Measurements from ENCODE around the gene GRIP2. TPM values are rescaled to one million over a fixed set of nuclear protein-coding genes. Genes with fewer than 3 reads are reported as not detected.

Gene GRIP2
- polyA plus RNA-seq, 4 donors: 0.97 to 1.2 (median 1.1) TPM

DNA sequence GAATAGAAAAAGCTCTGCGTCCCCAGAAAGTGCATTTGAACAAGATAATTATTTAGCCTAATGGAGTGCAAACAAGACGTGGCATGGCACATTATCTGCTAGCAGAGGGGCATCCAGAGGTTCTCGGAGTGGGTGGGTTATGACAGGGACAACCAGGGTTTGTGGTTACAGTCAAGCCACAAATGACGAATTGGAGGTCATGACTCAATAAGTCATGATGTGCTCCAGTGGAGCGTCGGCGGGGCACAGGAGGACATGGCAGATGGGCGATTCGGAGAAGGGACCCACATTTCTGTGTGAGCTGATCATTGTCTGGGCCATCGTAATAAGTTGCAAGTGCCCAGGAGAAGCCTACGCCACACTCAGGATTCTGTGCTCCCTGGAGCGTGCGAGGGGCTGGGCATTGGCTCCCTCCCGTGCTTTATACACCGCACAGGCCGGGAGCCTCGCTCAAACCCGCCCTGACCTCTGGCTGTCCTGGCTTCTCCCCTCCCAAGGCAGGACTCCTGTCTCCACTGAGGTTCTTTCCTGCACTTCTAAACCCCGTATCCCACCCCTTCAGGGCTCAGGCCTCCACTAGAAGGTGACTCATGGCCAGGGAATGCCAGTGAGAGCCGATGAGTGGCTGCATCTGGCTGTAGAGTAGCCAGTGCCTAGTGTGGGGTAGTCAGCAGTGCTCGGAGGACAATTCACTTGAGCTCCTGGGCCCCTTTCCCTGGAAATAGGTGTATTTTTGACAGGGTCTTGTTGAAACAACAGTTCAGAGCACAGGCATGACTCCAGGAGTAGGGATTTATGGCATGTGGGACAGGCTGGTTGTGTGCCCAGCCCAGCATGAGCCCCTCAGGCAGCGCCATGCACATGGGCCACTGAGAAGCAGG lies 67.4 kb downstream of the GRIP2 start:
- no peak for DNase-seq (ENCODE audit: low read depth in 4 of 4, low spot score in 3 of 4)

DNA sequence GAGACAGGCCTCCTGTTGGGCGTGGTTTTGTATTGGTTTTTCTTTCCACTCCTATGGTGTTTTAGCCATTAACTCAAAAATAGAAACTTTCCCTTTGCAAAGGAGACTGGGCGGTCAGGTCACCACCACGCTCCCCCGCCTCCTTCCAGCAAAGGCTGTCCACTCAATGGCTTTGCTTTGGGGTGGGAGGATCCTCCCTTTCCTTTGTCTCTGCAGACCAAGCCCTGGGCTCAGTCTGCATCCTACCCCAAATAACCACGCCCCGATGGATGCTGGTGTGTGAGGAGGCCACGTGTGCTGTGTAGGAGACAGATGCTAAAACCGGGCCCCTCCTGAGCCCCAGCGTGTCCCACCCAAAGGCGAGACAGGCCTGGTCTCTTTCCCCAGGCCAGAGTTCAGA lies 68.5 kb downstream of the GRIP2 start:
- no peak for DNase-seq (ENCODE audit: low read depth in 4 of 4, low spot score in 3 of 4)

DNA sequence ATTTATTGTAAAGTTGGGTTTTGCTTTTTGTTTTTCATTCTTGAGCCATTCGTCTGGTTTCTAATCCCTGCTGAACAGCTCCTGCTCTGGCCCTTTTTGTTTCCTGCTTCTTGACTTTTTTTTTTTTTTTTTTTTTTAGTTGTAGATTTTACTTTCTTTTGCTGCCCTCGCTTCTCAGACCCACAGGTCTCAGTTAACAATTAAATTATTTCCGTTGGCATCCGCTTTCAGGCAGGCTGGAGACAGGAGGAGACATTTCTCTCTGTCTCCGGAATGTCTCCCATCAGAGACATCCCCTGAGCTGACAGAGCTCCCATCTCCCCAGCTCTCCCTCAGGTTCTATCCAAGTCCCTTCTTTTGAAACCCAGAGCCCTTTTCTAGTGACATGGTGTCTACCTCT lies 69.1 kb downstream of the GRIP2 start:
- no peak for DNase-seq (ENCODE audit: low read depth in 4 of 4, low spot score in 3 of 4)

DNA sequence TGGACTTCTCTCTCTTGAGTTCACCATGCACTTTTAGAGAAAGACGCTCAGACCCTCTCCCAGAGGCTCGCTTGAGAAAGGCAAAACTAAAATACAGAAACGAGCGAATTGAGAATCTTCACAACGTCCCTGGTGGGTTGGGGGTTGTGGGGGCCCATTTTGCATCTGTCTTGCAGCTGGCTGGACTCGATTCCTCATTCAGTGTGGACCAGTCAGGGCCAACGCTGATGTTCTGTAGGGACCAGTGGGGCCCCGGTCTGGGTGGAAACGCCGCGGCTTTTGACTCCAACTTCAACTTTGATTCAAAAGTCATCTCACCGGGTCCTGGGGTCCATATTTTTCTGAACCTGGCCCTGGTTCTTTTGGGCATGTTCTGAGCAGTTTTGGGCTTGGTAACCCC lies 69.7 kb downstream of the GRIP2 start:
- DNase-seq (ENCODE audit: low read depth in 4 of 4, low spot score in 3 of 4): no peak

DNA sequence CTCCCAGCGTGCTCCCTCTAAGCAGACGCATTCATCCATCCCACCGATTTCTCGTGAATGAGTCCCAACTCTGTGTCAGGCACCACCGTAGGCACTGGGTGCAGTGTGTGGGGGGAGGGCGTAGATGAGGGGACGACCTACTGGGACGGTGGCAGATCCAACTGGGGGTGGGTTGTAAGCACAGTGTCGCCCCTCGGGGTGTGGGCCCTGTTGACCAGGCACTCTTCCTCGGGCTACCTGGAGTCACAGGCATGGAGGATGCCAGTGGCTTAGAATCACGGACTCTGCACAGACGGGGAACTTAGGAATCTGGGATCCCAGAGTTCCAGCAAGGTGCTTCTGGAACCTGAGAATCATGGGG lies 71.5 kb downstream of the GRIP2 start:
- no peak for DNase-seq (ENCODE audit: low read depth in 4 of 4, low spot score in 3 of 4)

DNA sequence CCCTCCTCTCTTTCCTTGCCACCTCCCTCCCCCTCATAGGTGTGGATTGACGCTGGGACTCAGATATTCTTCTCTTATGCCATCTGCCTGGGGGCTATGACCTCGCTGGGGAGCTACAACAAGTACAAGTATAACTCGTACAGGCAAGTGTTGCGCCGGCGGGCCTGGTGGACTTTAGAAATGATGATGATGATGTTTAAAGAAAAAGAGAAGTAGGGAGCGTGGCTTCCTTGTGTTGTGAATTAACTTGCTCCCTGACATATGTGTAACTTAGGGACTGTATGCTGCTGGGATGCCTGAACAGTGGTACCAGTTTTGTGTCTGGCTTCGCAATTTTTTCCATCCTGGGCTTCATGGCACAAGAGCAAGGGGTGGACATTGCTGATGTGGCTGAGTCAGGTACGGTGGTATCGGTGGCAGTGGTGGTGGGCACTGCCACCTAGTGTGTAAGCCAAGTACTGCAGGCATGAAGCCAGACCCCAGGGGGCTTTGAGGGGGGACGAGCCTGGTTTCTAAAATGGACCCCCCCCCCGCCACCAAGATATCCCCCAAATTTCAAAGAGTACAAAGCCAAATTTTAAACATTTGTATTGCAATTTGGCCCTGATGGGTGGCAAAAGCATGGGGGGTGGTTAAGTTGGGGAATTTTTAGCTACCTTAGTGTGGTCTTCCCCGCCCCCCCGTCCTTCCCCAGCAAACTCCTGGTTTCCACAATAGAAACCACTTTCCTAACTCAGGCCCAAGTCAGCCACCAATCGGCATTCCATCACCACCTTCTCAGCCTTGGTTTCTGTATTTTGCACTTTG lies 72.1 kb downstream of the GRIP2 start:
- no peak for DNase-seq (ENCODE audit: low read depth in 4 of 4, low spot score in 3 of 4)

DNA sequence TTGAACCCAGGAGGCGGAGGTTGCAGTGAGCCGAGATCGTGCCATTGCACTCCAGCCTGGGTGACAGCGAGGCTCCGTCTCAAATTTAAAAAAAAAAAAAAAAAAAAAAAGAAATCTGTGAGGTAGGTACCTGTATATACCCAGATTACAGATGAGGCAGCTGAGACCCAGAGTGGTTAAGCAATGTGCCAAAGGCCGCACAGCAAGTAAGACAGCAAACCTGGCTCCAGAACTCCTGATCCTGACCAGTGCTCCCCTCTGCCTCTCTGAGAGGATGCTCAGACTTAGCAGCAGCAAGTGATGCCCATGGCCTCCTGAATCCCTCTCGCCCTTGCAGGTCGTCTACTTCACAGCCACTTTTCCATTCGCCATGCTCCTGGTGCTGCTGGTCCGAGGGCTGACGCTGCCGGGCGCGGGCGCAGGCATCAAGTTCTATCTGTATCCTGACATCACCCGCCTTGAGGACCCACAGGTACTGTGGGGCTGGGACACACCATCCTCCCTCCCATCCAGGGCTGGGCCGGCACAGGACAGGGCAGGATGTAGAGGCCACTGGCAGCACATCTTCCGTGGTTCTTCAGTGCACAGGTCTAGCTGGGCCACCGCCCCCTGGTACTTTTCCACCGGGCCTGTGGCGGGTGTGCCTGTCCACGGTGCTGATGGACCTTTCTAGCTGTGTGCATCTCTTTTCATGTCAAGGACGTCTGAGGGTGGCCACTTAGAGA lies 73.8 kb downstream of the GRIP2 start:
- no peak for DNase-seq (ENCODE audit: low read depth in 4 of 4, low spot score in 3 of 4)

DNA sequence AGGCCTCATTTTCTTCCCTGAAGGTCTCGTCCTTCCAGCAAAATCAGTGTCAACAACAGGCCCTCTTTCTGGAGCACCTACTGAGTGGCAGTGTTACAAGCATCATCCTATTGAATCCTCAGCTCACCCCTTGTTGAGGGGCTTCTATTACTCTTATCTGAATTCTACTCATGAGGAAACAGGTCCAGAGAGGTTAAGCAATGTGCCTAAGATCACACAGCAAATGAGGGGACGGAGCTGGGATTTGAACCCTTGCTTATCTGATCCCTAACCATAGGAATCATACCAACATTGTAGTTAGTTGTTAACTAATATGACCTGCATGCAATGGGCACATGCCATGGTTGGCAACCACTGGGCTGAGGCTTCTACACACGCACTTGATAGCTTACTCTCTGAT lies 74.7 kb downstream of the GRIP2 start:
- DNase-seq (ENCODE audit: low read depth in 4 of 4, low spot score in 3 of 4): no peak

DNA sequence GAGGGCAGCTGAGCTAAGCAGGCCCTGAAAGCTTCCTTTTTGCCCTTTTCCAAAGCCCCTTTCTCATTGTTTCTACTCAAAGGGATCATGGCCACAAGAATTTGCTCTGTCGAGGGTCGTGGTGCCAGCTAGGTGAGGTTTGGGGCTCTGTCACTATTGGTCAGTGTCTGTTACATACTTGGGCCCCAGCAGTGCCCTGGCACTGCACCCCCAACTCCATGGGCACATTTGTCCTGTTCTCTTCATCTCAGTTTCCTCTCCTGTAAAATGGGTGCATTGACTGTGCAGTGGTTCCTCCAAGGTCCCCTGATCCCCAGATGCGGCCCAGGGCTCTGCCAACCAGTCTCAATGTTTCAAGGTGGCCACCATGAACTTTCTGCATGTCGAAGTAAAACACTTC lies 75.6 kb downstream of the GRIP2 start:
- no peak for DNase-seq (ENCODE audit: low read depth in 4 of 4, low spot score in 3 of 4)

DNA sequence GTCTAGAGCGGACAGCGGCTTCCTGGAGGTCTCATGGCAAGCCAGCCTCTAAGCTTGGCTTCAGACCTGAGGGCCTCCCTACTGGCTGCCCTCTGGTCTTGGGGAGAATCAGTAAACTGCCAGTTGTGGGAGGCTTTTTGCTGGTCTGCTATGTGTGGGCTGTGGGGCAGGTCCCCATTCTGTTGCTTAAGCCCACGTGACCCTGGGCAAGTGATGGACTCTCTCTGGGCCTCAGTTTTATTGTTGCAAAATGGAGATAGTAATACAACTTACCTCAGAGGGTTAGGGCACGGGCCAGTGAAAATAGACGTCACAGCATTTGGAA lies 76.0 kb downstream of the GRIP2 start:
- DNase-seq (ENCODE audit: low read depth in 4 of 4, low spot score in 3 of 4): no peak

DNA sequence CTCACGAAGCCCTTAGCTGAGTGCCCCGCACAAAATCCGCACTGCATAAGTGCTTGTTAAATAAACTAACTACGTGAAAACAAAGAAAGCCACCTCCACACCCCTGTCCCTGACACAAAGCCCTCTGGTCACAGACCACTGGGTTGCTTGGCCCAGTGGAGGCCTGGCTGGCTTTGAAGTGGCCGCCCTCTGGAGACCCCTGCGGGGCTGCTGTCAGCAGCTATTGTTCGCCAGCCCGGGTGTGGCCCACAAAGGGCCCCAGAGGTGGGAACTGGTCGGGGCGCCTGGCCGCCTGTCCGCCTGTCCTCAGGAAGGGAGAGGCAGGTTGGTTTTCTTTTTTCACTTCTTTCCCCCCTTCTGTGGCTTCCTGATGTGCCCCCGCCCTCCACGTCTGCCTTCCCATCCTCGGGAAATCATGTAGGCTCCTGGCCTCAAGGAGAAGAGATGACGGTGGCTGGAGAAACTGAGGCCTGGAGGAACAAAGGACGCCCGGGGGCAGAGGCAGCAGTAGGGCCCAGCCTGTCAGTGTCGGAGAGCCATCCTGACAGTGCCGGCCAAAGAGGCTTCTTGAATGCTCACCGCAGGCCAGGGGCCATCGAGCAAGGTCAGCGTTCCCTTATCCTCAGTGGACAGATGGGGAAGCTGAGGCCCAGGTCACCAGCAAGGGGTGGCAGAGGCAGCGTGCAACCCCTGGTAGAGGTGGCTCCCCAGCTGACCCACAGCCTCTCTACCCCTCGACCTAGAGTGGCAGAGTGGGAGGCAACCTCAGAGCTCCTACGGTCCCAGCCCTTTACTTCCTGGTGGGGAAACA lies 76.6 kb downstream of the GRIP2 start:
- DNase-seq (ENCODE audit: low read depth in 4 of 4, low spot score in 3 of 4): no peak

DNA sequence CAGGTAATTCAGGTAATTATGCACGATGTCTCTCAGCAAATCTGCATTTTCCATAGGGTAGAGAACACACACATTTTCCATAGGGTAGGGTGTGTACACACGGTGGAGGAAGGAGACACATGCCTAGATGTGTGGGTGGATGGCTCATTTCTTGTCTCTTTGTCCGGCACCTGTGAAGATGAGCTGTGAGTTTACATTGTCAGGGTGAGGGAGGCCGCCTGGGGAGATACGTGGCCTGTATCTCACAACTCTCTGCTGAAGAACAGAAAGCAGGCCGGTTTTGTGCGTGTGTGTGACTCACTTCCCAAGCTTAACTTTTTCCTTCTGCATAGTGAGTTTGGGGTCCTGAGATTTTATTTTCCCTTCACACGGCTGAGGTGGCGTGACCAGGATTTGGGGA lies 77.4 kb downstream of the GRIP2 start:
- no peak for DNase-seq (ENCODE audit: low read depth in 4 of 4, low spot score in 3 of 4)

DNA sequence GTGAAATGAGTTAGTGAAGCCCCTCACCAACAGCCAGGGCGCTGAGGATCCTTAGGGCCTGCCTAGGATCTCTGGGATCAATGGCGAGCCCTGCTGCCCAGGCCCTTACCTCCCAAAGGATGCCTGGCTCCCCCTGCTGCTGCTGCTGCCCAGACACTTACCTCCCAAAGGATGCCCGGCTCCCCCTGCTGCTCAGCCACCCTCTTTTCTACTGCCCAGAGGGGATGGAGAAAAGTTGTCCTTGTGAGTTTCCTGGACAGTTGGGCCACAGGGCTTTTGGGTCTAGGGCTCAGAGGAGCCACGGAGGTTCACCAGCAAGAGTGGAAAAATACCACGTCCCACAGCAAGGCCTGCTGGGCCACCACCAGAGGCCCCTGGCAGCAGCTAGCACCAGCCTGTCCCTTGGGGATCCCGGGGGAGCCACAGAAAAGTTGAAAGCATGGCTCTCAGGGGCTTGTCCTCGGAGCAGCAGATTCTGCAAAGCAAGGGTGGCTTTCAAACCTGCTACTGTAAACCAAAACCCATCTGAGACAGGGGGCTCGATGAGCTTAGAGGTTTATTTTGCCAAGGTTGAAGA lies 78.3 kb downstream of the GRIP2 start:
- no peak for DNase-seq (ENCODE audit: low read depth in 4 of 4, low spot score in 3 of 4)

DNA sequence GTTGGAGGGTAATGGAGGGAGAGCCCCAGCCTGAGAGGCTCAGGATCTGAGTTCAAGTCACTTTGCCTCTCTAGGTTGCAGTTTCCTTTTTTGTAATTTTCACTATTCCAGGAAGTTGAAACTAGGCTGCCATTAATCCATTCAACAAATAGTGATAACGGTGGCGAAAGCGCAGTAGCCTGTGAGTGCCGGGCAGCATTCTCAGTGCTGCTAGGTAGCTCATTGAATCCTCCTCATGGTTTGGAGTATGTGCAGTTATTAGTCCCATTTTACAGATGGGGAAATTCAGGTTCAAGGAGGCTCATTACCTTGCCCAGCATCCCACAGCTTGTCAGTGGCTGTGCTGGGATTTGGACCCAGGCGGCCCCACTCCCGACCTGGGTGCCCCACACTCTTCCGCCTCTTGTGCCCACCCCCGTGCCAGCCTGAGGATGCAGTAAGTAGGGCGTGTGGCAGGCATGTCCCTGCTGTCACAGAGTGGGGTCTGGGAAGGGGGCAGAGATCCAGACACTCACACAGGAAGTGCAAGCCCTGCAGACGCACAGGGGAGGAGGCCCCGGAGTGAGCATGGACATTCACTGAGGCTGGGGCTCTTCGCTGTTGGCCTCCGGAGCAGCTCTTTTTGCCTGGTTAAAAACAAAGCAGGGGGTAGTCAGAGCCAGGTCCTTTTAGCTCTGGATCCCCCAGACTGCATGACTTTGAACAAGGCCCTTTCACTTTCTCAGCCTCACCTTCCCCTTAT lies 79.0 kb downstream of the GRIP2 start:
- no peak for DNase-seq (ENCODE audit: low read depth in 4 of 4, low spot score in 3 of 4)

DNA sequence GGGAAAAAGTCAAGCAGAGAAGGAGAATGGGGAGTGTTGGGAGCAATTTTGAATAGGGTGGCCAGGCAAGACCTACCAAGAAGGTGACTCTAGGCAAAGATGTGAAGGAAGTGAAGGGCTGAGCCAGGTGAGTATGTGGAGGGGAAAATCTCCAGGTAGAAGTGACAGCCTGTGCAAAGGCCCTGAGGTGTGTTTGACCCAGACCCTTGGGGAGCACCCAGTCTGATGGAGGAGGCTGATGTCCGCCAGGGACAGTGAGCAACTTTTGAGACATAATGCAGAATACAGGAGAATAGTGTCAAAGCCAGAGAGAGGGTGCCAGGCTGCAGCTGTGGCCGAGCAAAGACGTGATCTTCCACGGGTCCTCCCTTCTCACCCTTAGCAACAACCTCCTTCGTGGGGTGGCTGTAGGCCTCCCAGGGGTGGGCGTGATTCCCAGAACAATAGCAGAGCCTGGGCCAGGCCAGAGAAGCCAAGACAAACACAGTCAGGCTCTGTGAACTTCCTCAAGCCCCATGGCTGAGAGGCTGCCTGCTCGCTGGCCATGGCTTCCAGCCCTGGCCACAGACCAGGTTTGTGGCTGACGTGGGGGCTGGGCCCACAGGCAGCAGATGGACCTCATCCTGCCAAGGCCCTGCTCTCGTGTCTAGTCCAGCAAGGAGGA lies 79.7 kb downstream of the GRIP2 start:
- no peak for DNase-seq (ENCODE audit: low read depth in 4 of 4, low spot score in 3 of 4)

DNA sequence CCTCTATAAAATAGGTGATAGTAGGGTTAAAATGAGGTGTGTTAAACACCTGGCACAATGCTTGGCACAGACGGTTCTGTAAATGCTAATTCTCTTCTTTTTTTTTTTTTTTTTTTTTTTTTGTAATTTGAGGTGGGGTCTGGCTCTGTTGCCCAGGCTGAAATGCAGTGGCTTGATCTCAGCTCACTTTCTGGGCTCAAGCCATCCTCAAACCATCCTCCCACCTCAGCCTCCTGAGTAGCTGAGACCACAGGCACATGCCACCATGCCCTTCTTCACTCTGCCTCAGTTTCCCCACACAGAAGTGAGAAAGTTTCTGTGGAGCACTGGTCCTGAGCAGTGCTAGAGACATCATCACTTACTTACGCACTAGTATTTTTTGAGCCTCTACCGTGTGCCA lies 80.4 kb downstream of the GRIP2 start:
- DNase-seq (ENCODE audit: low read depth in 4 of 4, low spot score in 3 of 4): no peak

DNA sequence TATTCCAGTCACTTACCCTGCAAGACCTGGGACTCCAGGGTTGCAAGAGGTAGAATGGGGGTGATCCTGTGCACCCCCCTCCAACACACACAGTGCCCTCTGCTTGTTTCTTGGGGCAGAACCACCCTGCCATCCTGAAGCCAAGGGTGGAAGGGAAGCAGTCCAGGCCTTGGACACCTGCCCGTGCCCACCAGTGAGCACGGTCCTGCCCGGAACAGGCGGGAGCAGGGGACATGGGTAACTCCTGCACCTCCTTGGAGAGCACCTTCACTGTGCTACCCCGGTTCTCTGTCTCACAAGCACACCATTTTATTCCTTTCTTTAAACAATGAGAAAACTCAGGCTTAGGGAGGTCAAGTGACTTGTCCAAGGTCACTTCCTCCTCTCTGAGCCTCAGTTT lies 80.8 kb downstream of the GRIP2 start:
- no peak for DNase-seq (ENCODE audit: low read depth in 4 of 4, low spot score in 3 of 4)

DNA sequence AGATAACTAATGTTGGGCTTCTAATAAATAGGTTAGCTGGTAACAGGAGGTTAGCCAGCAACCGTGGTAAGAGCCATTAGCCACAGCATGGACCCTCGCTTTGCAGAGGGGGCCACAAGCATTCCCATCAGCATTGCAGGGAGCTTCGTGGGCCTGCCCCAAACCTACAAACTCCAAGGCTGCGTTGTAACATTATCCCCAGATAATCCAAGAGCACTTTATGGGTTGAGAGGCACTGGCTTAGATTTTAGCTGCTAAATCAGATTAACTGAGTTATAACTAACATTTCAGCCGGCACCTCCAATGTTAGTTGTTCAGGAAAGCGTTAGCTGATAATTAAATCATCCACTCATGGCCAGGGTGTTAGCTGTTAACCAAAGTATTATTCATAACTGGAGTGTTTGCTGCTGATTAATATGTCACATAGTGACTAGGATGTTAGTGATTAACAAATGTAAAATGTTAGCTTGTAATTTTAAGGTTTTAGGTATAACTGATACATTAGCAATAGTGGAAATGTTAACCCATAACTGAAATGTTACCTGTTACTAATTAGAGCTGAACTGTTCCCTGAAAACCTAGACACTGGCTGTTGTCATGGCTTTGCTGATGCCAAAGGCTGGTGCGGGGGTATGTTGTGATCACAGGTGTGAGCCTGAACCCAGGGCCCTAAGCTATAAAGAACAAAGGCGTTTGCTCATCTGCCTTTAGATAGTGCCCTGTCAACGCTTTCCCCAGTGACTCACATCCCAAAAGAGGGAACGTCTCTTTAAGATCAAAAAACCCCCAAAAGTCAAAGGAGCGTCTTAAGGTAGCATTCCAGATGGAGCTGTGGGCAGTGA lies 81.5 kb downstream of the GRIP2 start:
- no peak for DNase-seq (ENCODE audit: low read depth in 4 of 4, low spot score in 3 of 4)

Measured in right renal pelvis (tissue), 4 donors.